Heart right ventricle (tissue), 16 donors: ENCODE results near the gene CYP2S1. TPM values are rescaled to one million over a fixed set of nuclear protein-coding genes. Genes with fewer than 3 reads are reported as not detected.
"Not testable (repeated sequence)": the region's sequence is repeated elsewhere in the genome, so short reads cannot be mapped to it uniquely, and the experiment has no call there.

Source experiments
- ATAC-seq, 8 donors: fragments of 200-7000 bp; cut with Tn5 transposase; one replicate each; pipeline ENCODE4 v1.9.1; 2020; ENCODE audit warnings: mild to moderate bottlenecking in 8 of 8, moderate library complexity in 8 of 8, moderate number of reproducible peaks in 1 of 8
- DNase-seq, 2 donors: peaks; one replicate each; pipeline ENCODE4 v3.0.0-alpha.2; 2020
- H3K27ac ChIP-seq, 10 donors: fragments of 200-600 bp; sonication (generic) in 2 of 10; one replicate each; pipeline versions ENCODE4 v1.5.0 to v1.8.0; 2020 to 2022; ENCODE audit warnings: mild to moderate bottlenecking in 3 of 10
- H3K27me3 ChIP-seq, 7 donors: fragments of 200-600 bp; one replicate each; pipeline ENCODE4 v1.8.0; 2021 to 2022; ENCODE audit warnings: mild to moderate bottlenecking in 2 of 7
- H3K36me3 ChIP-seq, 9 donors: fragments of 200-600 bp; sonication (generic) in 1 of 9; one replicate each; pipeline versions ENCODE4 v1.5.0 to v1.8.0; 2020 to 2022; ENCODE audit warnings: mild to moderate bottlenecking in 2 of 9
- H3K4me1 ChIP-seq, 9 donors: fragments of 200-600 bp; sonication (generic) in 1 of 9; one replicate each; pipeline versions ENCODE4 v1.5.0 to v1.8.0; 2020 to 2022; ENCODE audit warnings: mild to moderate bottlenecking in 4 of 9
- H3K4me3 ChIP-seq, 10 donors: fragments of 200-600 bp; sonication (generic) in 2 of 10; one replicate each; pipeline versions ENCODE4 v1.5.0 to v1.8.0; 2020 to 2022; ENCODE audit warnings: mild to moderate bottlenecking in 7 of 10, moderate library complexity in 2 of 10
- H3K9me3 ChIP-seq, 11 donors: fragments of 200-600 bp in 10 of 11; sonication (generic) in 2 of 11; one replicate each; pipeline versions ENCODE4 v1.5.0 to v1.8.0; 2013 to 2022; ENCODE audit warnings: mild to moderate bottlenecking in 2 of 11, control low read depth in 1 of 11, moderate library complexity in 1 of 11
- WGBS, 2 donors: extraction: QIAGEN DNeasy Blood & Tissue Kit; methylation state at CpG; one replicate each; pipeline ENCODE4 v1.1.7; 2013; ENCODE audit warnings: inconsistent platforms in 1 of 2; 5-methylcytosine and 5-hydroxymethylcytosine counted together
- intact Hi-C, 10 donors: fragments of 100-400 bp; cut with DNase I; formaldehyde crosslinking; loops; one replicate each; pipeline versions ENCODE4 v1.11.1 to v1.14.2; 2022
- polyA plus RNA-seq, 2 donors: library from polyadenylated mRNA; stranded (reverse); fragments of 200-250 nt; gene quantifications; one replicate each; pipeline ENCODE4 v1.2.3, GENCODE V29; 2013
- total RNA-seq, 10 donors: library from RNA; stranded (reverse); fragmentation: NEBNext Ultra II Directional in 3 of 10; extraction: Animal tissue kit (Norgen Biotek cat#: 25700) in 3 of 10; gene quantifications; one replicate each; pipeline versions ENCODE4 v1.2.1 to v1.2.4, GENCODE V29; 2021 to 2023
- TF ChIP-seq, protein P1 (sequence below), 9 donors: fragments of 200-600 bp; sonication (generic) in 2 of 9; IDR thresholded peaks; one replicate each; pipeline versions ENCODE4 v1.5.0 to v1.8.0; 2021 to 2022; ENCODE audit warnings: antibody characterized with exemption in 9 of 9, mild to moderate bottlenecking in 5 of 9, moderate library complexity in 1 of 9
- donor health status: Arrhythmogenic right ventricular cardiomyopathy.
- donor health status: ischemic (EF 13 %, LVEDD 7.1; RV severe dilation, severe dysfunction).
- donor health status: healthy with polysubstance abuse.
- donor health status: DM: no; HTN: yes; CAD: no.
- donor health status: DM: no; HTN: no; CAD: no.
- donor health status: ischemic (EF 25% LVEDD 6.9; RV normal size, moderate dysfunction).
- donor health status: ischemic (EF 25% LVEDD 5.7; RV mildly dilated, moderate dysfunction).
- donor health status: healthy.
- donor health status: DM: yes; HTN: yes; CAD: no.
- donor health status: Ischemic cardiomyopathy.
- donor health status: ischemic (EF 35%, LVEDD 5.7; RV mildly dilated, moderate dysfunction).
- donor health status: nonischemic (EF 11% LVEDD 7.7; RV severe dilation, severe dysfunction).
- donor health status: DM: yes; HTN: yes; CAD: no.
- donor health status: PGD.
- donor health status: ischemic (EF 29% LVEDD 5.4; RV normal size, mild dysfunction).
- donor health status: nonischemic (EF 23%, LVEDD 6.1; RV moderate dilation, normal function).

Gene CYP2S1
- total and polyA plus RNA-seq, 12 donors: 0.29 to 1.1 (median 0.44) TPM; not detected in 5

DNA sequence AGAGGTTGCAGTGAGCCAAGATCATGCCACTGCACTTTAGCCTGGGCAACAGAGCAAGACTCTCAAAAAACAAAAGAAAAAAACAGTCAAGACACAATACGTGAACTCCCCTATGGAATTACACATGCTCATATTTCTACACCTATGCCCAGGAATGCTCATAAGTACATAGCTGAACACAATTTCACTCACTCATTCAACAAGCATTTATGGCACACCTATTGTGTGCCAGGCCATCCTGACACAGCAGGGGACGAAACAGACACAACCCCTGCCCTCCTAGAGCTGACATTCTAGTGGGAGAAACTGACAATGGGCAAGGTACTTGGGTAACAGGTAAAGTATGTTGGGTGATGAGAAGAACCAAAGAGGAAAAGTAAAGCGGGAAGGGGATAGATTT lies 35.5 kb downstream of the CYP2S1 start:
- 86 to 87% methylated on average over 3 of the region's 3 CpGs for WGBS, 2 donors
- Histone ChIP-seq H3K27me3 (peaks cover 0 to 39% (median 0%) of the 10 kb centered on the region in 7 donors), H3K36me3 (peaks cover 0 to 14% (median 0%) of the 10 kb centered on the region in 9 donors), H3K27ac (no peak overlapping the region), H3K4me3 (no peak overlapping the region), H3K9me3 (no peaks in the 10 kb centered on the region), H3K4me1 (peaks cover 5 to 23% (median 15%) of the 10 kb centered on the region in 9 donors)
- ATAC-seq: no peak
- TF ChIP-seq, protein P1, sequence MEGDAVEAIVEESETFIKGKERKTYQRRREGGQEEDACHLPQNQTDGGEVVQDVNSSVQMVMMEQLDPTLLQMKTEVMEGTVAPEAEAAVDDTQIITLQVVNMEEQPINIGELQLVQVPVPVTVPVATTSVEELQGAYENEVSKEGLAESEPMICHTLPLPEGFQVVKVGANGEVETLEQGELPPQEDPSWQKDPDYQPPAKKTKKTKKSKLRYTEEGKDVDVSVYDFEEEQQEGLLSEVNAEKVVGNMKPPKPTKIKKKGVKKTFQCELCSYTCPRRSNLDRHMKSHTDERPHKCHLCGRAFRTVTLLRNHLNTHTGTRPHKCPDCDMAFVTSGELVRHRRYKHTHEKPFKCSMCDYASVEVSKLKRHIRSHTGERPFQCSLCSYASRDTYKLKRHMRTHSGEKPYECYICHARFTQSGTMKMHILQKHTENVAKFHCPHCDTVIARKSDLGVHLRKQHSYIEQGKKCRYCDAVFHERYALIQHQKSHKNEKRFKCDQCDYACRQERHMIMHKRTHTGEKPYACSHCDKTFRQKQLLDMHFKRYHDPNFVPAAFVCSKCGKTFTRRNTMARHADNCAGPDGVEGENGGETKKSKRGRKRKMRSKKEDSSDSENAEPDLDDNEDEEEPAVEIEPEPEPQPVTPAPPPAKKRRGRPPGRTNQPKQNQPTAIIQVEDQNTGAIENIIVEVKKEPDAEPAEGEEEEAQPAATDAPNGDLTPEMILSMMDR (IDR thresholded peaks at IDR 0.05): no peak
- DNase-seq: no peak
- intact Hi-C loops: loop anchor here in 3 of 10 donors (5.0 kb wide), 1 partner anchor 34 kb away; the partner anchor contains the start of gene HNRNPUL1 (in 3 of the 3)

DNA sequence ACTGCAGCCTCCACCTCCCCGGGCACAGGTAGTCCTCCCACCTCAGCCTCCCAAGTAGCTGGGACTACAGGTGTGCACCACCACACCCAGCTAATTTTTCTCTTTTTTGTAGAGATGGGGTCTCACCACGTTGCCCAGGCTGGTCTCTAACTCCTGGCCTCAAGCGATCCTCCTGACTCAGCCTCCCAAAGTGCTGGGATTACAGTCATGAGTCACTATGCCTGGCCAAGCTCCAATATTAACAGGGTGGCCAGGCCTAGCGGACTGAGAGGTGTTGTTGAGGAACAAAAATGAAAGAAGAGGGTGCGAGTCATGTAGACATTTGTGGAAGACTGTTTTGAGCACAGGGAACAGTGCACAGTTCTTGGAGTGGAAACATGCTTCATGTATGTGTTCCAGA lies 36.3 kb downstream of the CYP2S1 start:
- not testable (repeated sequence) for H3K27ac ChIP-seq, H3K4me3 ChIP-seq, H3K9me3 ChIP-seq, ATAC-seq, DNase-seq
- peaks cover 5 to 21% (median 15%) of the 10 kb centered on the region in 9 donors for H3K4me1 ChIP-seq
- intact Hi-C loops: loop anchor here in 3 of 10 donors (5.0 kb wide), 1 partner anchor 33 kb away; the partner anchor contains the start of gene HNRNPUL1 (in 3 of the 3)
- H3K27me3 ChIP-seq: peaks cover 0 to 39% (median 0%) of the 10 kb centered on the region in 7 donors
- 84 to 95% methylated on average over 5 of the region's 5 CpGs for WGBS, 2 donors
- peaks cover 0 to 21% (median 0%) of the 10 kb centered on the region in 9 donors for H3K36me3 ChIP-seq

- no peak for ATAC-seq
- H3K36me3 ChIP-seq: peaks cover 0 to 26% (median 3%) of the 10 kb centered on the region in 9 donors
- DNase-seq: no peak
- WGBS, 2 donors: 97% methylated on average over 3 of the region's 3 CpGs
- intact Hi-C loops: no loop called here
- TF ChIP-seq, protein P1 (IDR thresholded peaks at IDR 0.05): no peak
- no peak overlapping the region for H3K4me3 ChIP-seq
- H3K27me3 ChIP-seq: peaks cover 0 to 32% (median 0%) of the 10 kb centered on the region in 7 donors
- H3K9me3 ChIP-seq: no peaks in the 10 kb centered on the region
- no peak overlapping the region for H3K27ac ChIP-seq
- H3K4me1 ChIP-seq: peaks cover 5 to 21% (median 15%) of the 10 kb centered on the region in 9 donors
Observed at GRCh38 chr19:41230067-41230857, 37.2 kb downstream of the CYP2S1 start.

DNA sequence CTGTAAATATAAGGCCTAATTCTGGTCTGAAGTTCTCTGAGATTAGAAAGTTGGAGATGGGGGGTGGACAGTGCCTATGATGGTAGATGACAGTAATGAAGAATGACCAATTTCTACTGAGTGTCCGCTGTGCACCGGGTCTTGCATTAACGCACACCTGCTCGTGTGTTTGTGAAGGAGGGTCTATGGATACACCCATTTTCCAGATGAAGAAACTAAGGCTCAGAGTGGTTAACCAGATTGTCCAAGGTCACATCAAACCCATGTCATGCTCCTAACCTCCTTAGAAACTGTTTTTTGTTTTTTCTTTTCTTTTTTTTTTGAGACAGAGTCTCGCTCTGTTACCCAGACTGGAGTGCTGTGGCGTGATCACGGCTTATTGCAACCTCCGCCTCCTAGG lies 39.7 kb downstream of the CYP2S1 start:
- peaks cover 0 to 50% (median 3%) of the 10 kb centered on the region in 9 donors for H3K36me3 ChIP-seq

More for the DNA sequence above, 39.7 kb downstream of the CYP2S1 start:
- intact Hi-C loops: no loop called here
- WGBS, 2 donors: 97% methylated on average over 8 of the region's 8 CpGs
- Histone ChIP-seq H3K9me3 (no peaks in the 10 kb centered on the region), H3K4me1 (peaks cover 0 to 8% (median 0%) of the 10 kb centered on the region in 9 donors), H3K4me3 (no peak overlapping the region), H3K27ac (peak overlapping the region in 1 of 10 donors; percentile 49), H3K27me3 (peaks cover 0 to 9% (median 0%) of the 10 kb centered on the region in 7 donors)
- ATAC-seq: no peak
- TF ChIP-seq, protein P1 (IDR thresholded peaks at IDR 0.05): no peak
- DNase-seq: no peak
